A549 (cell line): Measurements from ENCODE around the gene SEC61B. TPM values are rescaled to one million over a fixed set of nuclear protein-coding genes. Genes with fewer than 3 reads are reported as not detected.

ENCODE experiments used
- ATAC-seq, 2 experiments: fragments of 200-7000 bp in 1 of 2; fragments of >200 bp in 1 of 2; cut with Nextera tagmentation in 1 of 2; cut with Tn5 transposase in 1 of 2; 3 replicates each; pipeline versions ENCODE4 v1.8.0 to v1.9.1; 2018 to 2020; ENCODE audit warnings: mild to moderate bottlenecking in 1 of 2, moderate library complexity in 1 of 2
- CTCF ChIA-PET: fragments of 300-600 bp; sonication (Branson Sonifier 250); formaldehyde crosslinking; extraction: SDS; loops from one replicate; lab custom pipeline; 2021; ENCODE audit warnings: antibody characterized with exemption, inconsistent platforms; lab: Yijun Ruan, JAX
- POLR2A ChIA-PET: fragments of 350-600 bp; formaldehyde crosslinking; extraction: SDS; loops from one replicate; lab custom pipeline; 2021; ENCODE audit warnings: antibody characterized with exemption, inconsistent platforms; lab: Yijun Ruan, JAX
- DNase-seq, 2 experiments: peaks; one replicate each; pipeline versions ENCODE4 v3.0.0 to v3.0.0-alpha.2; 2011 to 2016; ENCODE audit warnings: low read depth in 1 of 2, low spot score in 1 of 2
- FAIRE-seq: peaks from 2 replicates; lab custom pipeline; 2011; peaks lifted over from hg19 to GRCh38; lab: Jason Lieb, UNC
- H3K27ac ChIP-seq, 2 experiments: fragments of >200 bp; sonication (Bioruptor Twin); formaldehyde crosslinking; 3 replicates each; pipeline ENCODE4 v1.5.1; 2016 to 2017
- H3K4me1 ChIP-seq: fragments of >200 bp; sonication (Bioruptor Twin); formaldehyde crosslinking; 3 replicates; pipeline ENCODE4 v1.6.1; 2016
- H3K4me2 ChIP-seq: fragments of >200 bp; sonication (Bioruptor Twin); formaldehyde crosslinking; 3 replicates; pipeline ENCODE4 v1.6.1; 2016
- H3K4me3 ChIP-seq: fragments of >200 bp; sonication (Bioruptor Twin); formaldehyde crosslinking; 3 replicates; pipeline ENCODE4 v1.5.1; 2016
- H3K9me3 ChIP-seq: fragments of >200 bp; sonication (Bioruptor Twin); formaldehyde crosslinking; 3 replicates; pipeline ENCODE4 v1.6.1; 2016
- BHLHE40 ChIP-seq: IDR thresholded peaks from 2 replicates; pipeline ENCODE4 v1.6.1; 2012; ENCODE audit warnings: low read depth, low read length, inconsistent platforms
- CHD4 ChIP-seq: fragments of 200-600 bp; sonication (generic); IDR thresholded peaks from 2 replicates; pipeline ENCODE4 v1.6.1; 2016; ENCODE audit warnings: antibody characterized with exemption, mild to moderate bottlenecking, borderline replicate concordance
- EHMT2 ChIP-seq: fragments of 200-600 bp; sonication (generic); IDR thresholded peaks from 2 replicates; pipeline ENCODE4 v1.6.1; 2016; ENCODE audit warnings: antibody characterized with exemption, low read depth, mild to moderate bottlenecking, moderate library complexity
- EP300 ChIP-seq, 2 experiments: fragments of >200 bp; sonication (Bioruptor Twin); formaldehyde crosslinking; IDR thresholded peaks; 2 replicates in 1 of 2; 3 replicates in 1 of 2; pipeline ENCODE4 v1.6.1; 2016 to 2017
- FOSB ChIP-seq: fragments of 250-450 bp; sonication (Bioruptor Pico); IDR thresholded peaks from 2 replicates; pipeline ENCODE4 v1.5.0; 2020; ENCODE audit warnings: mild to moderate bottlenecking, moderate library complexity
- GATA3 ChIP-seq: IDR thresholded peaks from 2 replicates; pipeline ENCODE4 v1.6.1; 2012; ENCODE audit warnings: borderline replicate concordance
- HEYL ChIP-seq: fragments of 250-450 bp; sonication (Bioruptor Pico); IDR thresholded peaks from 2 replicates; pipeline ENCODE4 v1.8.0; 2021; ENCODE audit warnings: mild to moderate bottlenecking, moderate library complexity
- HOXB13 ChIP-seq: fragments of 250-450 bp; sonication (Bioruptor Pico); IDR thresholded peaks from 2 replicates; pipeline ENCODE4 v1.5.0; 2020; ENCODE audit warnings: low read depth, mild to moderate bottlenecking, moderate library complexity
- JUNB ChIP-seq: fragments of >200 bp; sonication (Bioruptor Twin); formaldehyde crosslinking; IDR thresholded peaks from 2 replicates; pipeline ENCODE4 v1.6.1; 2016
- MAFK ChIP-seq: fragments of 450-650 bp; IDR thresholded peaks from 2 replicates; pipeline ENCODE4 v1.6.1; 2014; ENCODE audit not compliant: partially characterized antibody
- NFE2L2 ChIP-seq: fragments of 150-350 bp; conservative IDR thresholded peaks from 2 replicates; pipeline ENCODE4 v1.6.1; 2014; ENCODE audit warnings: low read length
- NPAS2 ChIP-seq: fragments of 250-450 bp; sonication (Bioruptor Pico); IDR thresholded peaks from 2 replicates; pipeline ENCODE4 v1.8.0; 2022; ENCODE audit warnings: mild to moderate bottlenecking, moderate library complexity, borderline replicate concordance
- NR3C1 ChIP-seq: fragments of >200 bp; sonication (Bioruptor Twin); formaldehyde crosslinking; IDR thresholded peaks from 3 replicates; pipeline ENCODE4 v1.6.1; 2017
- PHF8 ChIP-seq: fragments of 200-600 bp; sonication (generic); IDR thresholded peaks from 2 replicates; pipeline ENCODE4 v1.6.1; 2016; ENCODE audit warnings: low read depth, mild to moderate bottlenecking, antibody characterized with exemption, moderate library complexity, borderline replicate concordance
- POLR2A ChIP-seq: IDR thresholded peaks from 2 replicates; pipeline ENCODE4 v1.6.1; 2012; ENCODE audit warnings: mild to moderate bottlenecking, low read length
- POLR2AphosphoS2 ChIP-seq: conservative IDR thresholded peaks from 2 replicates; pipeline ENCODE4 v1.6.1; 2012; ENCODE audit warnings: low read length, improper control_type of control experiment, inconsistent platforms
- RFX5 ChIP-seq: fragments of 450-650 bp; IDR thresholded peaks from 2 replicates; pipeline ENCODE4 v1.7.1; 2014; ENCODE audit warnings: antibody characterized with exemption, mild to moderate bottlenecking, moderate library complexity
- SREBF2 ChIP-seq: fragments of 450-650 bp; IDR thresholded peaks from 2 replicates; pipeline ENCODE4 v1.6.1; 2014; ENCODE audit warnings: mild to moderate bottlenecking, moderate library complexity
- ZFP36 ChIP-seq: fragments of 450-650 bp; IDR thresholded peaks from 2 replicates; pipeline ENCODE4 v1.6.1; 2014; ENCODE audit warnings: borderline replicate concordance; ENCODE audit not compliant: partially characterized antibody
- ZSCAN20 ChIP-seq: fragments of 250-450 bp; sonication (Bioruptor Pico); IDR thresholded peaks from 2 replicates; pipeline ENCODE4 v1.8.0; 2022; ENCODE audit warnings: mild to moderate bottlenecking, moderate library complexity
- WGBS: methylation state at CpG from one replicate; pipeline ENCODE4 v1.1.6; 2017; ENCODE audit errors: missing lambda C conversion rate; 5-methylcytosine and 5-hydroxymethylcytosine counted together
- polyA plus RNA-seq, 4 experiments: library from polyadenylated mRNA; depleted of rRNA in 3 of 4; stranded (reverse); fragments of >200 nt; fragmentation: RNase III in 1 of 4; extraction: RNeasy Plus Mini Kit Qiagen cat#74134 plus additional on column Dnase treatment in 1 of 4; gene quantifications; 2 replicates in 3 of 4; 3 replicates in 1 of 4; pipeline ENCODE4 v1.2.3, GENCODE V29; 2011 to 2017
- TF ChIP-seq, protein P1 (sequence below): fragments of >200 bp; sonication (Bioruptor Twin); formaldehyde crosslinking; IDR thresholded peaks from 3 replicates; pipeline ENCODE4 v1.5.1; 2016
- TF ChIP-seq, protein P2 (sequence below): fragments of >200 bp; sonication (Bioruptor Twin); formaldehyde crosslinking; IDR thresholded peaks from 3 replicates; pipeline ENCODE4 v1.6.1; 2016
- TF ChIP-seq, protein P3 (sequence below): fragments of >200 bp; sonication (Bioruptor Twin); formaldehyde crosslinking; IDR thresholded peaks from 2 replicates; pipeline ENCODE4 v1.6.1; 2016

Gene SEC61B
- polyA plus RNA-seq, 2 of the 4 experiments (the other 2 are of a cell fraction) = 194 to 275 TPM

DNA sequence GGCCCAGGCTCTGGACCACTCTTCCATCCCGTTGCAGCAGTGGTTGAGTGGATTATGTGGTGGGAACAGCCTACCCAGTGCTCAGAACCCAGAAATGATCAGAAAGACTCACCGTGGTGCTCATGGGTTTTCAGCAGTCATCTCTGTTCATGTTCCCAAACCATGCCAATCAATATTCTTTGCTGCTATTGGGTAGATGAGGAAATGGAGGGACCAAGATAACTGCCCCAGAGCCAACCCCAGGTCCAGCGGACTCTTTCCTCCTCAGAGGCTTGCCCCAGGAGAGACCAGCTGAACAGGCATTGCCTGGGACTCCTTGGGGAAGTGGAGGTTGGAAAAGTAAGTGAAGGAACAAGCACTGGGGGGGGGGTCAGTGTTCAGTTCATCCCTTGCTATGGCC is 38.5 kb upstream of the SEC61B start:
- H3K4me1 ChIP-seq = no peaks in the 10 kb centered on the region
- no peak overlapping the region for H3K4me3 ChIP-seq
- DNase-seq = no peak
- no peak overlapping the region for H3K27ac ChIP-seq
- no peak for TF ChIP-seq JUNB
- TF ChIP-seq MAFK = no peak
- TF ChIP-seq, protein P1, sequence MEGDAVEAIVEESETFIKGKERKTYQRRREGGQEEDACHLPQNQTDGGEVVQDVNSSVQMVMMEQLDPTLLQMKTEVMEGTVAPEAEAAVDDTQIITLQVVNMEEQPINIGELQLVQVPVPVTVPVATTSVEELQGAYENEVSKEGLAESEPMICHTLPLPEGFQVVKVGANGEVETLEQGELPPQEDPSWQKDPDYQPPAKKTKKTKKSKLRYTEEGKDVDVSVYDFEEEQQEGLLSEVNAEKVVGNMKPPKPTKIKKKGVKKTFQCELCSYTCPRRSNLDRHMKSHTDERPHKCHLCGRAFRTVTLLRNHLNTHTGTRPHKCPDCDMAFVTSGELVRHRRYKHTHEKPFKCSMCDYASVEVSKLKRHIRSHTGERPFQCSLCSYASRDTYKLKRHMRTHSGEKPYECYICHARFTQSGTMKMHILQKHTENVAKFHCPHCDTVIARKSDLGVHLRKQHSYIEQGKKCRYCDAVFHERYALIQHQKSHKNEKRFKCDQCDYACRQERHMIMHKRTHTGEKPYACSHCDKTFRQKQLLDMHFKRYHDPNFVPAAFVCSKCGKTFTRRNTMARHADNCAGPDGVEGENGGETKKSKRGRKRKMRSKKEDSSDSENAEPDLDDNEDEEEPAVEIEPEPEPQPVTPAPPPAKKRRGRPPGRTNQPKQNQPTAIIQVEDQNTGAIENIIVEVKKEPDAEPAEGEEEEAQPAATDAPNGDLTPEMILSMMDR = no peak
- no peak for TF ChIP-seq SREBF2
- TF ChIP-seq GATA3 = no peak
- no peak for TF ChIP-seq CHD4
- TF ChIP-seq RFX5 = no peak
- TF ChIP-seq, protein P2, sequence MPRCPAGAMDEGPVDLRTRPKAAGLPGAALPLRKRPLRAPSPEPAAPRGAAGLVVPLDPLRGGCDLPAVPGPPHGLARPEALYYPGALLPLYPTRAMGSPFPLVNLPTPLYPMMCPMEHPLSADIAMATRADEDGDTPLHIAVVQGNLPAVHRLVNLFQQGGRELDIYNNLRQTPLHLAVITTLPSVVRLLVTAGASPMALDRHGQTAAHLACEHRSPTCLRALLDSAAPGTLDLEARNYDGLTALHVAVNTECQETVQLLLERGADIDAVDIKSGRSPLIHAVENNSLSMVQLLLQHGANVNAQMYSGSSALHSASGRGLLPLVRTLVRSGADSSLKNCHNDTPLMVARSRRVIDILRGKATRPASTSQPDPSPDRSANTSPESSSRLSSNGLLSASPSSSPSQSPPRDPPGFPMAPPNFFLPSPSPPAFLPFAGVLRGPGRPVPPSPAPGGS = no peak
- TF ChIP-seq POLR2A = no peak
- TF ChIP-seq EP300 (IDR thresholded peaks at IDR 0.05) = no peak
- no peak for TF ChIP-seq POLR2AphosphoS2
- no peak for TF ChIP-seq PHF8
- TF ChIP-seq, protein P3, sequence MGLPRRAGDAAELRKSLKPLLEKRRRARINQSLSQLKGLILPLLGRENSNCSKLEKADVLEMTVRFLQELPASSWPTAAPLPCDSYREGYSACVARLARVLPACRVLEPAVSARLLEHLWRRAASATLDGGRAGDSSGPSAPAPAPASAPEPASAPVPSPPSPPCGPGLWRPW = no peak
- no peak for TF ChIP-seq HOXB13 (CRISPR knock-in tag)
- no peak for TF ChIP-seq NFE2L2
- no peak for TF ChIP-seq ZSCAN20 (CRISPR knock-in tag)
- TF ChIP-seq BHLHE40 = no peak
- TF ChIP-seq NPAS2 (CRISPR knock-in tag) = no peak
- TF ChIP-seq FOSB (CRISPR knock-in tag) = no peak
- TF ChIP-seq HEYL = no peak
- POLR2A ChIA-PET = no interaction called here
- WGBS = 49% methylated on average over 3 of the region's 3 CpGs
- ATAC-seq = no peak
- no peak overlapping the region for H3K4me2 ChIP-seq
- H3K9me3 ChIP-seq = no peaks in the 10 kb centered on the region
- CTCF ChIA-PET = interaction anchor here (0.9 to 5.7 kb wide), 11 partner anchors 10 to 1417 kb away, joined by 3 to 66 read pairs (median 6); no protein-coding TSS in a partner anchor
- no peak for FAIRE-seq

DNA sequence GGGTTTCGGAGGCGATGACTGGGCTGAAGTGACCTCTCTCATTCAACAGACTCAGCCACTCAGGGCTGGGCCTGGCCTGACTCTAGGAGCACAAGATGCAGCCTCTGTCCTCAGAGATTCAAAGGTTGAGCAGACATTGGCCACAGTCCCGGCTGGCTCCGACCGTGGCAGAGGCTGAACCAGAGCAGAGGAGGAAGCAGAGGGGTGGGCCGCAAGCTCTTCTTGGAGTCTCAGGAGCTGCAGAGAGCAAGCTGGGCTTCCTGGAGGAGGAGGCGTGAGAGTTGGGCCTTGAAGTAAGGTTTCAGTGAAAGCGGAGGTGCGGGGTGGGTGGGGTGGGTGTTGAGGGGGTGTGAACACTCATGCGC is 38.0 kb upstream of the SEC61B start:
- FAIRE-seq = no peak
- ATAC-seq = no peak
- Histone ChIP-seq H3K9me3 (no peaks in the 10 kb centered on the region), H3K4me3 (no peak overlapping the region), H3K4me2 (no peak overlapping the region), H3K4me1 (no peaks in the 10 kb centered on the region), H3K27ac (no peak overlapping the region)
- POLR2A ChIA-PET = no interaction called here
- DNase-seq = no peak
- WGBS = 43% methylated on average over 8 of the region's 10 CpGs
- CTCF ChIA-PET = interaction anchor here (0.6 to 5.7 kb wide), 41 partner anchors 10 to 1418 kb away, joined by 3 to 66 read pairs (median 4); no protein-coding TSS in a partner anchor
- no peak for TF ChIP-seq EHMT2
- TF ChIP-seq ZFP36 = peak; percentile 28
- no peak for TF ChIP-seq NR3C1
